HEK293 (cell line): ENCODE data around the gene TTC13.

ENCODE experiments used
- CTCF ChIA-PET: fragments of 350-600 bp; formaldehyde crosslinking; extraction: SDS; loops from one replicate; lab custom pipeline; 2021; ENCODE audit warnings: antibody characterized with exemption; lab: Yijun Ruan, JAX
- POLR2A ChIA-PET: fragments of 300-600 bp; formaldehyde crosslinking; extraction: SDS; loops from one replicate; lab custom pipeline; 2020; ENCODE audit warnings: antibody characterized with exemption, inconsistent platforms; lab: Yijun Ruan, JAX
- H3K27ac ChIP-seq: fragments of 200-500 bp; sonication (Bioruptor generic); 2 replicates; pipeline ENCODE4 v1.5.1; 2014; ENCODE audit warnings: low read depth, low read length, control low read depth, inconsistent platforms; ENCODE audit errors: extremely low read depth
- H3K36me3 ChIP-seq, 2 experiments: fragments of 200-500 bp in 1 of 2; sonication (Bioruptor generic) in 1 of 2; 1 replicate in 1 of 2; 2 replicates in 1 of 2; pipeline ENCODE4 v1.5.1; 2014 to 2017; ENCODE audit warnings: inconsistent platforms in 2 of 2, low read length in 2 of 2; ENCODE audit not compliant: control insufficient read depth in 2 of 2, insufficient read depth in 1 of 2
- H3K4me1 ChIP-seq: fragments of 200-500 bp; sonication (Bioruptor generic); 2 replicates; pipeline ENCODE4 v1.5.1; 2014; ENCODE audit warnings: mild to moderate bottlenecking, low read length, inconsistent platforms; ENCODE audit not compliant: control insufficient read depth, insufficient read depth
- H3K4me3 ChIP-seq: 2 replicates; pipeline ENCODE4 v1.5.1; 2011; ENCODE audit warnings: low read depth, mild to moderate bottlenecking, control low read depth, low read length, moderate library complexity
- H3K9me3 ChIP-seq: fragments of 200-500 bp; sonication (Bioruptor generic); 2 replicates; pipeline ENCODE4 v1.5.1; 2014; ENCODE audit warnings: low read depth, low read length, inconsistent platforms; ENCODE audit not compliant: control insufficient read depth, insufficient read depth
- CTCF ChIP-seq: fragments of 450-650 bp; formaldehyde crosslinking; IDR thresholded peaks from 2 replicates; pipeline ENCODE4 v1.5.1; 2016; ENCODE audit warnings: missing biosample characterization, missing genetic modification characterization
- GLI2 ChIP-seq: fragments of 450-650 bp; formaldehyde crosslinking; IDR thresholded peaks from 2 replicates; pipeline ENCODE4; 2017; ENCODE audit warnings: missing biosample characterization, missing genetic modification characterization, low read depth, borderline replicate concordance
- REPIN1 ChIP-seq: fragments of 450-650 bp; formaldehyde crosslinking; IDR thresholded peaks from 2 replicates; pipeline ENCODE4 v1.5.1; 2017; ENCODE audit warnings: missing biosample characterization, missing genetic modification characterization, low read depth
- TRIM28 ChIP-seq: IDR thresholded peaks from 2 replicates; pipeline ENCODE4 v1.6.1; 2011; ENCODE audit warnings: low read length, control low read depth, borderline replicate concordance
- ZFP3 ChIP-seq: fragments of 450-650 bp; formaldehyde crosslinking; IDR thresholded peaks from 2 replicates; pipeline ENCODE4 v1.5.1; 2016; ENCODE audit warnings: low read depth, missing biosample characterization, missing genetic modification characterization
- ZFP37 ChIP-seq: fragments of 450-650 bp; formaldehyde crosslinking; IDR thresholded peaks from 2 replicates; pipeline ENCODE4 v1.5.1; 2016; ENCODE audit warnings: missing biosample characterization, missing genetic modification characterization
- ZIC2 ChIP-seq: fragments of 450-650 bp; formaldehyde crosslinking; IDR thresholded peaks from 2 replicates; pipeline ENCODE4 v1.5.1; 2016; ENCODE audit warnings: missing biosample characterization, missing genetic modification characterization
- ZNF112 ChIP-seq: fragments of 450-650 bp; formaldehyde crosslinking; IDR thresholded peaks from 2 replicates; pipeline ENCODE4 v1.5.0; 2017; ENCODE audit warnings: missing biosample characterization, missing genetic modification characterization
- ZNF18 ChIP-seq: fragments of 450-650 bp; formaldehyde crosslinking; IDR thresholded peaks from 2 replicates; pipeline ENCODE4 v1.5.1; 2016; ENCODE audit warnings: missing biosample characterization, missing genetic modification characterization
- ZNF354C ChIP-seq: fragments of 450-650 bp; formaldehyde crosslinking; IDR thresholded peaks from 2 replicates; pipeline ENCODE4 v1.5.1; 2016; ENCODE audit warnings: missing biosample characterization, missing genetic modification characterization, low read depth, borderline replicate concordance
- ZNF366 ChIP-seq: fragments of 450-650 bp; formaldehyde crosslinking; conservative IDR thresholded peaks from 2 replicates; pipeline ENCODE4 v1.5.1; 2016; ENCODE audit warnings: missing biosample characterization, missing genetic modification characterization
- ZNF398 ChIP-seq: fragments of 450-650 bp; formaldehyde crosslinking; IDR thresholded peaks from 2 replicates; pipeline ENCODE4 v1.5.1; 2017; ENCODE audit warnings: missing biosample characterization, missing genetic modification characterization
- ZNF530 ChIP-seq: fragments of 450-650 bp; formaldehyde crosslinking; IDR thresholded peaks from 2 replicates; pipeline ENCODE4 v1.5.1; 2016; ENCODE audit warnings: low read depth, missing biosample characterization, missing genetic modification characterization
- ZNF692 ChIP-seq: fragments of 450-650 bp; formaldehyde crosslinking; IDR thresholded peaks from 2 replicates; pipeline ENCODE4 v1.5.1; 2016; ENCODE audit warnings: missing biosample characterization, missing genetic modification characterization
- ZNF777 ChIP-seq: fragments of 450-650 bp; formaldehyde crosslinking; IDR thresholded peaks from 2 replicates; pipeline ENCODE4 v1.5.1; 2017; ENCODE audit warnings: missing biosample characterization, missing genetic modification characterization, borderline replicate concordance
- ZNF785 ChIP-seq: fragments of 450-650 bp; formaldehyde crosslinking; IDR thresholded peaks from 2 replicates; pipeline ENCODE4 v1.5.1; 2016; ENCODE audit warnings: missing biosample characterization, missing genetic modification characterization
- ZSCAN18 ChIP-seq: fragments of 450-650 bp; formaldehyde crosslinking; IDR thresholded peaks from 2 replicates; pipeline ENCODE4 v1.5.1; 2016; ENCODE audit warnings: missing biosample characterization, missing genetic modification characterization
- TF ChIP-seq, protein P1 (sequence below): fragments of 450-650 bp; formaldehyde crosslinking; conservative IDR thresholded peaks from 2 replicates; pipeline ENCODE4 v1.5.1; 2016; ENCODE audit warnings: low read depth, missing biosample characterization, missing genetic modification characterization

TTC13 gene

GRCh38 chr1:230923176-230923575 lies 55.5 kb downstream of the TTC13 start:
- TF ChIP-seq ZFP37 (tag by site-specific recombination), result no peak
- no peak for TF ChIP-seq ZSCAN18
- TF ChIP-seq ZNF354C (tag by site-specific recombination), result no peak
- no peak for TF ChIP-seq ZNF18 (tag by site-specific recombination)
- TF ChIP-seq ZNF692 (tag by site-specific recombination), result no peak
- no peak for TF ChIP-seq GLI2 (tag by site-specific recombination)
- no peak for TF ChIP-seq ZNF530 (tag by site-specific recombination)
- no peak for TF ChIP-seq ZNF398 (tag by site-specific recombination)
- no peak for TF ChIP-seq ZNF777
- no peak for TF ChIP-seq ZNF112 (tag by site-specific recombination)
- TF ChIP-seq ZFP3 (tag by site-specific recombination), result no peak
- TF ChIP-seq TRIM28, result no peak
- TF ChIP-seq ZIC2 (tag by site-specific recombination), result no peak
- Histone ChIP-seq H3K36me3 (peaks cover 38 to 79% of the 10 kb centered on the region in 2 experiments), H3K9me3 (no peaks in the 10 kb centered on the region), H3K4me1 (no peaks in the 10 kb centered on the region), H3K4me3 (no peak overlapping the region), H3K27ac (no peak overlapping the region)
- ChIA-PET POLR2A (no interaction called here), CTCF (interaction anchor here (1.2 kb wide), 1 partner anchor 287 kb away, joined by 4 read pairs; no protein-coding TSS in a partner anchor)

DNA sequence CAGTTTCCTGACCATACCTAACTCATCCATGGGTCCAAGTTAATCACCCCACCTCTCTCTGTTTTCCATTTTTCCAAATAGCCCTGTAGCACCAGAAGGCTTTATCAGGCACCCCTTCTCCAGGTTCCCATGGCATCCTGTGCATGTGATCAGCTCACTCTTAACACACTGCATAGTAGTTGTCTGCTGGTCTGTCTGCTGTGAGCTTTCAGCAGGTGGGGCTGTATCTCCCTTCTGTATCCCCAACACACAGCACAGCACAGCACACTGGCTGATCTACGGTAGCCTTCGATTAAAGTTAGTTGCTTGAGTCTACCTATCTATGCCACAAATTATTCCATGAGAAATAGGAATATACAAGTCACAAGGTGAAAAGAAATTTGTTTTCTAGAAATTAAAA lies 56.0 kb downstream of the TTC13 start:
- Histone ChIP-seq H3K36me3 (peaks cover 32 to 77% of the 10 kb centered on the region in 2 experiments), H3K4me1 (no peaks in the 10 kb centered on the region), H3K9me3 (no peaks in the 10 kb centered on the region), H3K4me3 (no peak overlapping the region), H3K27ac (no peak overlapping the region)
- ChIA-PET CTCF (interaction anchor here (0.7 to 1.2 kb wide), 2 partner anchors 10 to 288 kb away, joined by 3 to 4 read pairs; no protein-coding TSS in a partner anchor), POLR2A (no interaction called here)
- no peak for TF ChIP-seq ZNF366 (tag by site-specific recombination)
- no peak for TF ChIP-seq REPIN1
- no peak for TF ChIP-seq ZNF785 (tag by site-specific recombination)
- TF ChIP-seq CTCF (tag by site-specific recombination), result peak; percentile 53
- TF ChIP-seq, protein P1, sequence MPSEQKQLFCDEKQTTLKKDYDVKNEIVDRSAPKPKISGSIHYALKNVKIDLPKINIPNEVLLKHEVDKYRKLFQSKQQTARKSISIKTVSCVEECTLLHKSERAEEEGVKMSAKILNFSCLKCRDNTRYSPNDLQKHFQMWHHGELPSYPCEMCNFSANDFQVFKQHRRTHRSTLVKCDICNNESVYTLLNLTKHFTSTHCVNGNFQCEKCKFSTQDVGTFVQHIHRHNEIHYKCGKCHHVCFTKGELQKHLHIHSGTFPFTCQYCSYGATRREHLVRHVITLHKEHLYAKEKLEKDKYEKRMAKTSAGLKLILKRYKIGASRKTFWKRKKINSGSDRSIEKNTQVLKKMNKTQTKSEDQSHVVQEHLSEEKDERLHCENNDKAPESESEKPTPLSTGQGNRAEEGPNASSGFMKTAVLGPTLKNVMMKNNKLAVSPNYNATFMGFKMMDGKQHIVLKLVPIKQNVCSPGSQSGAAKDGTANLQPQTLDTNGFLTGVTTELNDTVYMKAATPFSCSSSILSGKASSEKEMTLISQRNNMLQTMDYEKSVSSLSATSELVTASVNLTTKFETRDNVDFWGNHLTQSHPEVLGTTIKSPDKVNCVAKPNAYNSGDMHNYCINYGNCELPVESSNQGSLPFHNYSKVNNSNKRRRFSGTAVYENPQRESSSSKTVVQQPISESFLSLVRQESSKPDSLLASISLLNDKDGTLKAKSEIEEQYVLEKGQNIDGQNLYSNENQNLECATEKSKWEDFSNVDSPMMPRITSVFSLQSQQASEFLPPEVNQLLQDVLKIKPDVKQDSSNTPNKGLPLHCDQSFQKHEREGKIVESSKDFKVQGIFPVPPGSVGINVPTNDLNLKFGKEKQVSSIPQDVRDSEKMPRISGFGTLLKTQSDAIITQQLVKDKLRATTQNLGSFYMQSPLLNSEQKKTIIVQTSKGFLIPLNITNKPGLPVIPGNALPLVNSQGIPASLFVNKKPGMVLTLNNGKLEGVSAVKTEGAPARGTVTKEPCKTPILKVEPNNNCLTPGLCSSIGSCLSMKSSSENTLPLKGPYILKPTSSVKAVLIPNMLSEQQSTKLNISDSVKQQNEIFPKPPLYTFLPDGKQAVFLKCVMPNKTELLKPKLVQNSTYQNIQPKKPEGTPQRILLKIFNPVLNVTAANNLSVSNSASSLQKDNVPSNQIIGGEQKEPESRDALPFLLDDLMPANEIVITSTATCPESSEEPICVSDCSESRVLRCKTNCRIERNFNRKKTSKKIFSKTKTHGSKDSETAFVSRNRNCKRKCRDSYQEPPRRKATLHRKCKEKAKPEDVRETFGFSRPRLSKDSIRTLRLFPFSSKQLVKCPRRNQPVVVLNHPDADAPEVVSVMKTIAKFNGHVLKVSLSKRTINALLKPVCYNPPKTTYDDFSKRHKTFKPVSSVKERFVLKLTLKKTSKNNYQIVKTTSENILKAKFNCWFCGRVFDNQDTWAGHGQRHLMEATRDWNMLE (tag by site-specific recombination), result no peak
